ENCODE measurements around the gene ZDHHC21.

ZDHHC21 gene

DNA sequence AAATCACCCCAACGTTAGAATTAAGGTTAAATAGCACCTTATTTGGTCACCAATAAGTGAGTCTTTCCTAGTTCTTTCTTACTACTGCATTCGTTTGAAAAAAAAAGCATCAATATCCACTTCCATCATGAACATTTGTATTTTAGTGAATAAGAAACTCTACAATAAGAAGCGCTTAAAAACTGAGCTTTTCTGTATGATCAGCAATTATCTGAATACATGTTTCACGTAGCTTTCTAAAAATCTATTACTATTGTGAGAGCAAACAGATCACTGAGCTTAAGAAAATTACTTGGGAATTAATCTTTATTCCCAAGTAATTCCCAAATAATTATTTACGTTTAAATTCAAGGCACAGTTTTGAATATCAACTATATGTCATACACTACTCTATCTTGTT lies 32.5 kb downstream of the ZDHHC21 start:
- Histone ChIP-seq H3F3A (ENCODE audit: control insufficient read depth, insufficient read depth) (no peaks in the 10 kb centered on the region), H3K27ac (ENCODE audit: low read depth, low read length) (no peak overlapping the region), H3K27me3 (ENCODE audit: control insufficient read depth, low read length) (no peaks in the 10 kb centered on the region), H3K79me2 (ENCODE audit: control insufficient read depth, low read length) (no peaks in the 10 kb centered on the region), H3K4me3 (ENCODE audit: low read length) (no peak overlapping the region), H4K20me1 (ENCODE audit: control insufficient read depth, insufficient read depth, low read depth, low read length) (no peaks in the 10 kb centered on the region), H3K4me2 (ENCODE audit: low read length) (no peak overlapping the region), H3K36me3 (ENCODE audit: control insufficient read depth, low read length) (peaks cover 4% of the 10 kb centered on the region; the same call in 1 of the 2 replicates), H3K4me1 (ENCODE audit: control insufficient read depth, low read length) (no peaks in the 10 kb centered on the region), H3K9me2 (replicated peaks; ENCODE audit: control insufficient read depth, low read length) (no peaks in the 10 kb centered on the region), H3K9me3 (ENCODE audit: control insufficient read depth, insufficient read depth, low read length) (no peaks in the 10 kb centered on the region)
- TF ChIP-seq, protein P1, sequence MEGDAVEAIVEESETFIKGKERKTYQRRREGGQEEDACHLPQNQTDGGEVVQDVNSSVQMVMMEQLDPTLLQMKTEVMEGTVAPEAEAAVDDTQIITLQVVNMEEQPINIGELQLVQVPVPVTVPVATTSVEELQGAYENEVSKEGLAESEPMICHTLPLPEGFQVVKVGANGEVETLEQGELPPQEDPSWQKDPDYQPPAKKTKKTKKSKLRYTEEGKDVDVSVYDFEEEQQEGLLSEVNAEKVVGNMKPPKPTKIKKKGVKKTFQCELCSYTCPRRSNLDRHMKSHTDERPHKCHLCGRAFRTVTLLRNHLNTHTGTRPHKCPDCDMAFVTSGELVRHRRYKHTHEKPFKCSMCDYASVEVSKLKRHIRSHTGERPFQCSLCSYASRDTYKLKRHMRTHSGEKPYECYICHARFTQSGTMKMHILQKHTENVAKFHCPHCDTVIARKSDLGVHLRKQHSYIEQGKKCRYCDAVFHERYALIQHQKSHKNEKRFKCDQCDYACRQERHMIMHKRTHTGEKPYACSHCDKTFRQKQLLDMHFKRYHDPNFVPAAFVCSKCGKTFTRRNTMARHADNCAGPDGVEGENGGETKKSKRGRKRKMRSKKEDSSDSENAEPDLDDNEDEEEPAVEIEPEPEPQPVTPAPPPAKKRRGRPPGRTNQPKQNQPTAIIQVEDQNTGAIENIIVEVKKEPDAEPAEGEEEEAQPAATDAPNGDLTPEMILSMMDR (IDR thresholded peaks at IDR 0.05; ENCODE audit: low read depth, low read length, poor library complexity, severe bottlenecking): no peak
- no peak for TF ChIP-seq EZH2phosphoT487 (IDR thresholded peaks at IDR 0.05; ENCODE audit: borderline replicate concordance, low read length)

DNA sequence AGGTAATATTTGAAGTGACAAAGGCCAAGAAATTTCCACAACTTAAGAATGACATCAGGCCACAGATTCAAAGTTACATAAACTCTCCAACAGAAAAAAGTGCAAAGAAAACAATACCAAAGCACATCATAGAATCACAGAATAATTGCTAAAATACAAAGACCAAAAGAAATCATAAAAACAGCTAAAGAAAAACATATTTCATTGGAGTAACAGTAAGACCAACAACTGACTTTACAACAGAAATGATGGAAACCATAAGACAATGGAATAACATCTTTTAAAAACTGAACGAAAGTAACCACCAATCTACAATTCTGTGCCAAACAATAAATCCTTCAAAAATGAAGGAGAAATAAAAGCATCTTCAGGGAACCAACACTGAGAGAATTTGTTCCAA lies 38.3 kb downstream of the ZDHHC21 start:
- H3K27me3 ChIP-seq (ENCODE audit: control insufficient read depth, low read length): no peaks in the 10 kb centered on the region
- H3K36me3 ChIP-seq (ENCODE audit: control insufficient read depth, low read length): peaks cover 10% of the 10 kb centered on the region; the same call in 1 of the 2 replicates
- H4K20me1 ChIP-seq (ENCODE audit: control insufficient read depth, insufficient read depth, low read depth, low read length): no peaks in the 10 kb centered on the region
- no peak overlapping the region for H3K27ac ChIP-seq (ENCODE audit: low read depth, low read length)
- no peaks in the 10 kb centered on the region for H3K4me1 ChIP-seq (ENCODE audit: control insufficient read depth, low read length)
- peaks cover 9% of the 10 kb centered on the region for H3K9me3 ChIP-seq (ENCODE audit: control insufficient read depth, insufficient read depth, low read length)
- no peaks in the 10 kb centered on the region for H3K79me2 ChIP-seq (ENCODE audit: control insufficient read depth, low read length)
- no peak for TF ChIP-seq EZH2phosphoT487 (IDR thresholded peaks at IDR 0.05; ENCODE audit: borderline replicate concordance, low read length)
- TF ChIP-seq, protein P1 (IDR thresholded peaks at IDR 0.05; ENCODE audit: low read depth, low read length, poor library complexity, severe bottlenecking): no peak
- no peak overlapping the region for H3K4me3 ChIP-seq (ENCODE audit: low read length)
- H3K4me2 ChIP-seq (ENCODE audit: low read length): no peak overlapping the region
- no peaks in the 10 kb centered on the region for H3K9me2 ChIP-seq (replicated peaks; ENCODE audit: control insufficient read depth, low read length)
- H3F3A ChIP-seq (ENCODE audit: control insufficient read depth, insufficient read depth): no peaks in the 10 kb centered on the region

DNA sequence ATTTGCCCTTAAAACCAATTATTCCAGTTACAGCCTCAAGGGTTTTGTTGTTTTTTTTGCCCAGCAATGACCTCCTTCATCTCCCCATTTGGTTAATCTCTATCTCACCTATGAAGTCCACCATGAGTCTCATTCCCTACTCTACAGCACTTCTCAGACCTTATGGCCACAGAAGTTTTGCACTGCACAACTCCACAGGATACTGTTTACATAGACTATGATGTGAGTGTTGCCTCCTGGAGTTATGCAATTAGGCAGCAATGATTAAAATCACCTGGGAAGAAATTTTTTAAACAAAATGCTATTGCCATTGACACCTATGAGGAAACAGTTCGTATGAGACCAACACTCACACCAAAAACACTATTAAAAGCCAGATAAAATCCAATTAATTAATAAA lies 39.7 kb downstream of the ZDHHC21 start:
- no peaks in the 10 kb centered on the region for H3F3A ChIP-seq (ENCODE audit: control insufficient read depth, insufficient read depth)
- H3K36me3 ChIP-seq (ENCODE audit: control insufficient read depth, low read length): peaks cover 10% of the 10 kb centered on the region; the same call in 1 of the 2 replicates
- no peaks in the 10 kb centered on the region for H3K4me1 ChIP-seq (ENCODE audit: control insufficient read depth, low read length)
- H3K9me2 ChIP-seq (replicated peaks; ENCODE audit: control insufficient read depth, low read length): no peaks in the 10 kb centered on the region
- no peaks in the 10 kb centered on the region for H3K27me3 ChIP-seq (ENCODE audit: control insufficient read depth, low read length)
- no peaks in the 10 kb centered on the region for H3K79me2 ChIP-seq (ENCODE audit: control insufficient read depth, low read length)
- H3K4me3 ChIP-seq (ENCODE audit: low read length): no peak overlapping the region
- H3K4me2 ChIP-seq (ENCODE audit: low read length): no peak overlapping the region
- H3K9me3 ChIP-seq (ENCODE audit: control insufficient read depth, insufficient read depth, low read length): peaks cover 9% of the 10 kb centered on the region
- H4K20me1 ChIP-seq (ENCODE audit: control insufficient read depth, insufficient read depth, low read depth, low read length): no peaks in the 10 kb centered on the region
- H3K27ac ChIP-seq (ENCODE audit: low read depth, low read length): no peak overlapping the region
- TF ChIP-seq, protein P1 (IDR thresholded peaks at IDR 0.05; ENCODE audit: low read depth, low read length, poor library complexity, severe bottlenecking): no peak
- no peak for TF ChIP-seq EZH2phosphoT487 (IDR thresholded peaks at IDR 0.05; ENCODE audit: borderline replicate concordance, low read length)

All from DOHH2 (cell line).